ENCODE results near the gene ACBD6. TPM values are rescaled to one million over a fixed set of nuclear protein-coding genes. Genes with fewer than 3 reads are reported as not detected.

Gene ACBD6
- total RNA-seq, 3 donors from 2014 or later (not counting 1 experiment from before 2014, with no cell fraction given), result 29.8 to 47.3 (median 41.9) TPM

- H3K4me3 ChIP-seq (ENCODE audit: low read length), result no peak overlapping the region
- no peaks in the 10 kb centered on the region for H3K9me3 ChIP-seq (ENCODE audit: control insufficient read depth, insufficient read depth, low read length)
- 90% methylated on average over 10 of the region's 11 CpGs for WGBS (ENCODE audit: insufficient coverage)
- H3K9me3 Mint-ChIP-seq, result no peaks in the 10 kb centered on the region
- no peaks in the 10 kb centered on the region for H3K36me3 Mint-ChIP-seq
- H3K4me1 ChIP-seq (ENCODE audit: control insufficient read depth, insufficient read depth, low read length), result peaks cover 3% of the 10 kb centered on the region
- intact Hi-C loops (cut with micrococcal nuclease), result no loop called here
- H3K27ac Mint-ChIP-seq, result no peak overlapping the region
- DNase-seq (no peak), ATAC-seq (no peak)
- TF ChIP-seq CTCF (IDR thresholded peaks at IDR 0.05), result no peak
- no peaks in the 10 kb centered on the region for H3K27me3 ChIP-seq (ENCODE audit: control insufficient read depth, insufficient read depth, low read length)
- no peak overlapping the region for H3K4me3 Mint-ChIP-seq
- H3K27me3 Mint-ChIP-seq (ENCODE audit: low read depth in 2 of 2), result peaks cover 8 to 25% of the 10 kb centered on the region in 2 donors
- H3K27ac ChIP-seq (ENCODE audit: low read length), result no peak overlapping the region
- peaks cover 0 to 4% of the 10 kb centered on the region in 2 donors for H3K4me1 Mint-ChIP-seq
- no peaks in the 10 kb centered on the region for H3K36me3 ChIP-seq (ENCODE audit: control insufficient read depth, insufficient read depth, low read length)
These were observed 26.6 kb upstream of the ACBD6 start for GRCh38 chr1:180528868-180529470.

- no peak overlapping the region for H3K27ac ChIP-seq (ENCODE audit: low read length)
- no peaks in the 10 kb centered on the region for H3K9me3 ChIP-seq (ENCODE audit: control insufficient read depth, insufficient read depth, low read length)
- WGBS (ENCODE audit: insufficient coverage), result 91% methylated on average over 5 of the region's 5 CpGs
- H3K27me3 ChIP-seq (ENCODE audit: control insufficient read depth, insufficient read depth, low read length), result no peaks in the 10 kb centered on the region
- Mint-ChIP-seq H3K4me1 (peaks cover 0 to 4% of the 10 kb centered on the region in 2 donors), H3K4me3 (no peak overlapping the region), H3K27me3 (ENCODE audit: low read depth in 2 of 2) (peaks cover 8 to 9% of the 10 kb centered on the region in 2 donors), H3K9me3 (no peaks in the 10 kb centered on the region), H3K27ac (no peak overlapping the region), H3K36me3 (no peaks in the 10 kb centered on the region)
- no peak for TF ChIP-seq CTCF (IDR thresholded peaks at IDR 0.05)
- no peak overlapping the region for H3K4me3 ChIP-seq (ENCODE audit: low read length)
- ATAC-seq, result no peak
- DNase-seq, result no peak
- intact Hi-C loops (cut with micrococcal nuclease), result no loop called here
- H3K4me1 ChIP-seq (ENCODE audit: control insufficient read depth, insufficient read depth, low read length), result peaks cover 3% of the 10 kb centered on the region
- no peaks in the 10 kb centered on the region for H3K36me3 ChIP-seq (ENCODE audit: control insufficient read depth, insufficient read depth, low read length)
These were observed 24.8 kb upstream of the ACBD6 start for GRCh38 chr1:180527101-180527669.

GRCh38 chr1:180525715-180526039, 23.3 kb upstream of the ACBD6 start:
- Mint-ChIP-seq H3K27me3 (ENCODE audit: low read depth in 2 of 2) (peaks cover 7 to 8% of the 10 kb centered on the region in 2 donors), H3K4me1 (peaks cover 0 to 4% of the 10 kb centered on the region in 2 donors), H3K9me3 (no peaks in the 10 kb centered on the region), H3K4me3 (no peak overlapping the region), H3K27ac (no peak overlapping the region), H3K36me3 (no peaks in the 10 kb centered on the region)
- Histone ChIP-seq H3K36me3 (ENCODE audit: control insufficient read depth, insufficient read depth, low read length) (no peaks in the 10 kb centered on the region), H3K9me3 (ENCODE audit: control insufficient read depth, insufficient read depth, low read length) (no peaks in the 10 kb centered on the region), H3K4me3 (ENCODE audit: low read length) (no peak overlapping the region), H3K27ac (ENCODE audit: low read length) (no peak overlapping the region), H3K27me3 (ENCODE audit: control insufficient read depth, insufficient read depth, low read length) (no peaks in the 10 kb centered on the region), H3K4me1 (ENCODE audit: control insufficient read depth, insufficient read depth, low read length) (peaks cover 3% of the 10 kb centered on the region)
- whole genome bisulfite sequencing (ENCODE audit: insufficient coverage), result 36% methylated on average over 2 of the region's 2 CpGs
- intact Hi-C loops (cut with micrococcal nuclease), result no loop called here
- no peak for TF ChIP-seq CTCF (IDR thresholded peaks at IDR 0.05)
- DNase-seq, result no peak
- no peak for ATAC-seq
